Activated CD4-positive, alpha-beta memory T cell treated with anti-CD3 and anti-CD28 coated beads, Interleukin-2, amount 10 ng/mL, durations not matched to agents 7 days and 5 days (primary cell): Measurements from ENCODE around the gene GIPC2. TPM values are rescaled to one million over a fixed set of nuclear protein-coding genes. Genes with fewer than 3 reads are reported as not detected.
"Not testable (repeated sequence)": the region's sequence is repeated elsewhere in the genome, so short reads cannot be mapped to it uniquely, and the experiment has no call there.

Source experiments
- CTCF ChIA-PET: fragments of 350-600 bp; sonication (Branson Sonifier 250); formaldehyde crosslinking; loops from one replicate; lab custom pipeline; 2021; ENCODE audit warnings: antibody characterized with exemption, inconsistent platforms; lab: Charles Lee
- POLR2A ChIA-PET: fragments of 350-600 bp; sonication (Branson Sonifier 250); formaldehyde crosslinking; loops from one replicate; lab custom pipeline; 2021; ENCODE audit warnings: antibody characterized with exemption; lab: Charles Lee
- DNase-seq: peaks from one replicate; pipeline ENCODE4 v3.0.0-alpha.2; 2020
- H3K27ac Mint-ChIP-seq: one replicate; pipeline ENCODE4 v1.8.0; 2021; ENCODE audit warnings: mild to moderate bottlenecking, mixed read lengths
- H3K27me3 Mint-ChIP-seq: one replicate; pipeline ENCODE4 v1.8.0; 2021; ENCODE audit warnings: mixed read lengths
- H3K36me3 Mint-ChIP-seq: one replicate; pipeline ENCODE4 v1.8.0; 2021; ENCODE audit warnings: low read depth, mixed read lengths
- H3K4me1 Mint-ChIP-seq: one replicate; pipeline ENCODE4 v1.8.0; 2021; ENCODE audit warnings: mixed read lengths
- H3K4me3 Mint-ChIP-seq: one replicate; pipeline ENCODE4 v1.8.0; 2021; ENCODE audit warnings: mild to moderate bottlenecking, mixed read lengths
- H3K9me3 Mint-ChIP-seq: one replicate; pipeline ENCODE4 v1.8.0; 2021; ENCODE audit warnings: mixed read lengths
- total RNA-seq, 2 experiments: library from RNA; stranded (reverse); gene quantifications; one replicate each; pipeline ENCODE4 v1.2.3, GENCODE V29; 2021

GIPC2 gene
- total RNA-seq, 2 experiments from 2014 or later: 0.10 to 0.15 TPM

GRCh38 chr1:78009276-78009675 is 36.5 kb upstream of the GIPC2 start:
- Mint-ChIP-seq H3K27me3 (peaks cover 2% of the 10 kb centered on the region), H3K4me3 (no peak overlapping the region), H3K27ac (no peak overlapping the region), H3K36me3 (peaks cover 13% of the 10 kb centered on the region), H3K9me3 (no peaks in the 10 kb centered on the region), H3K4me1 (peaks cover 27% of the 10 kb centered on the region)
- ChIA-PET POLR2A (no interaction called here), CTCF (no interaction called here)
- DNase-seq: no peak

- CTCF ChIA-PET: no interaction called here
- H3K4me3 Mint-ChIP-seq: no peak overlapping the region
- POLR2A ChIA-PET: no interaction called here
- DNase-seq: no peak
- no peaks in the 10 kb centered on the region for H3K9me3 Mint-ChIP-seq
- peaks cover 23% of the 10 kb centered on the region for H3K4me1 Mint-ChIP-seq
- no peaks in the 10 kb centered on the region for H3K27me3 Mint-ChIP-seq
- no peak overlapping the region for H3K27ac Mint-ChIP-seq
- peaks cover 12% of the 10 kb centered on the region for H3K36me3 Mint-ChIP-seq
Observed at GRCh38 chr1:78009836-78010235, 35.9 kb upstream of the GIPC2 start.

GRCh38 chr1:78011050-78011449 is 34.7 kb upstream of the GIPC2 start:
- Mint-ChIP-seq H3K27ac (no peak overlapping the region), H3K27me3 (no peaks in the 10 kb centered on the region), H3K4me3 (no peak overlapping the region), H3K36me3 (peaks cover 20% of the 10 kb centered on the region), H3K9me3 (no peaks in the 10 kb centered on the region), H3K4me1 (peaks cover 20% of the 10 kb centered on the region)
- ChIA-PET CTCF (no interaction called here), POLR2A (no interaction called here)
- DNase-seq: no peak

DNA sequence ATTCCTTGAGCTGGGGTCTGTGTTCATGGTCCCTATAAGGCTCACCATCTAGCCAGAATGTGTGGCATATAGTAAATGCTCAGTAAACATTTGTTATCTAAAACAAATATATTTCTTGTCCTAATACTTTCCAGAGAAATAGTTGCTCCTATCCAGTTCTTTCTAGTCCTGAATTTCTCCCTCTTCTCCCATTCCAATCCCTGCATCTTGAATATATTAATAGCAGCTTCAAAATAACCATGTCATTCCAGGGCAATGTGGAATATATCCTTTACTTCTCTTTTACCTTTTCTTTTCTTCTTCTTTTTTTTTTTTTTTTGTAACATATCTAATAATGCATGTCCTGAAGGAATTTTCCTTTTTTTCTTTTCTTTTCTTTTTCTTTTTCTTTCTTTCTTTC is 30.6 kb upstream of the GIPC2 start:
- CTCF ChIA-PET: interaction anchor here (1.2 kb wide), 1 partner anchor 12 kb away, joined by 3 read pairs; no protein-coding TSS in a partner anchor
- H3K9me3 Mint-ChIP-seq: no peaks in the 10 kb centered on the region
- POLR2A ChIA-PET: interaction anchor here (1.3 to 2.9 kb wide), 2 partner anchors 11 to 21 kb away, joined by 4 to 17 read pairs; partner anchors contain the start of gene DNAJB4

GRCh38 chr1:78019024-78019423 is 26.7 kb upstream of the GIPC2 start:
- Mint-ChIP-seq H3K36me3 (peaks cover 18% of the 10 kb centered on the region), H3K9me3 (no peaks in the 10 kb centered on the region), H3K4me3 (no peak overlapping the region), H3K27me3 (no peaks in the 10 kb centered on the region), H3K4me1 (no peaks in the 10 kb centered on the region), H3K27ac (no peak overlapping the region)
- CTCF ChIA-PET: interaction anchor here (1.0 kb wide), 1 partner anchor 96 kb away, joined by 3 read pairs; no protein-coding TSS in a partner anchor
- DNase-seq: no peak
- POLR2A ChIA-PET: interaction anchor here (2.0 kb wide), 1 partner anchor 14 kb away, joined by 10 read pairs; the partner anchor contains the start of gene DNAJB4

More for the DNA sequence above, 30.6 kb upstream of the GIPC2 start:
- peaks cover 2% of the 10 kb centered on the region for H3K4me1 Mint-ChIP-seq
- H3K36me3 Mint-ChIP-seq: peaks cover 26% of the 10 kb centered on the region
- H3K4me3 Mint-ChIP-seq: no peak overlapping the region
- H3K27ac Mint-ChIP-seq: no peak overlapping the region
- no peak for DNase-seq
- H3K27me3 Mint-ChIP-seq: no peaks in the 10 kb centered on the region

DNA sequence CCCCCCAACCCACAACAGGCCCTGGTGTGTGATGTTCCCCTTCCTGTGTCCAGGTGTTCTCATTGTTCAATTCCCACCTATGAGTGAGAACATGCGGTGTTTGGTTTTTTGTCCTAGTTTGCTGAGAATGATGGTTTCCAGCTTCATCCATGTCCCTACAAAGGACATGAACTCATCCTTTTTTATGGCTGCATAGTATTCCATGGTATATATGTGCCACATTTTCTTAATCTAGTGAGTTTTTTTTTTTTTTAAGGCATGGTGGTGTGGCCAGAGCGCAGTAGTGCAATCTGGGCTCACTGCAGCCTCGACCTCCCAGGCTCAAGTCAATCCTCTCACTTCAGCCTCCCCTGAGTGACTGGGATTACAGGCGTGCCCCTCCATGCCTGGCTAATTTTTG is 24.6 kb upstream of the GIPC2 start:
- H3K4me3 Mint-ChIP-seq, CTCF ChIA-PET, H3K4me1 Mint-ChIP-seq, H3K36me3 Mint-ChIP-seq, H3K27ac Mint-ChIP-seq, H3K27me3 Mint-ChIP-seq, DNase-seq, H3K9me3 Mint-ChIP-seq: not testable (repeated sequence)
- POLR2A ChIA-PET: interaction anchor here (1.1 kb wide), 1 partner anchor 16 kb away, joined by 3 read pairs; the partner anchor contains the start of gene DNAJB4

DNA sequence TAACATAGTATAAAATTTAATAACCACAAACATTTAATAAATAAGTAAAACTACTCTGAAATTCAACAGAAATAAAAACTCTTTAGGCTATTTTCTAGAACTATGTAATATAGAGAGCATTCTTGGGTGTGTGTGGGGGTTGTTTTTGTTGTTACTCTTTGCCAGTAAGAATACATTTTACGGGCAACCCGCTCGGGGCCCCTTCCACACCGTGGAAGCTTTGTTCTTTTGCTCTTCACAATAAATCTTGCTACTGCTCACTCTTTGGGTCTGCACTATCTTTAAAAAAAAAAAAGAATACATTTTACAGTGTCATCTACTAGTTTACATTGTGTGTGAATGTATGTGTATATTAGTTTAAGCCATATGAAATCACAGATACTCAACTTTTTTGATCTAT is 16.0 kb upstream of the GIPC2 start:
- H3K9me3 Mint-ChIP-seq: no peaks in the 10 kb centered on the region
- H3K4me3 Mint-ChIP-seq: no peak overlapping the region
- no peak overlapping the region for H3K27ac Mint-ChIP-seq
- no peaks in the 10 kb centered on the region for H3K36me3 Mint-ChIP-seq
- no peak for DNase-seq
- ChIA-PET CTCF (interaction anchor here (1.5 kb wide), 1 partner anchor 85 kb away, joined by 4 read pairs; no protein-coding TSS in a partner anchor), POLR2A (no interaction called here)
- H3K27me3 Mint-ChIP-seq: peaks cover 8% of the 10 kb centered on the region
- H3K4me1 Mint-ChIP-seq: no peaks in the 10 kb centered on the region

- no peak for DNase-seq
- Mint-ChIP-seq H3K4me3 (no peak overlapping the region), H3K27ac (no peak overlapping the region), H3K9me3 (no peaks in the 10 kb centered on the region), H3K27me3 (peaks cover 14% of the 10 kb centered on the region), H3K36me3 (no peaks in the 10 kb centered on the region), H3K4me1 (no peaks in the 10 kb centered on the region)
- POLR2A ChIA-PET: interaction anchor here (0.8 to 1.7 kb wide), 2 partner anchors 10 to 28 kb away, joined by 3 to 5 read pairs; partner anchors contain the start of gene DNAJB4
- CTCF ChIA-PET: no interaction called here
Observed at GRCh38 chr1:78032996-78033796, 12.6 kb upstream of the GIPC2 start.

DNA sequence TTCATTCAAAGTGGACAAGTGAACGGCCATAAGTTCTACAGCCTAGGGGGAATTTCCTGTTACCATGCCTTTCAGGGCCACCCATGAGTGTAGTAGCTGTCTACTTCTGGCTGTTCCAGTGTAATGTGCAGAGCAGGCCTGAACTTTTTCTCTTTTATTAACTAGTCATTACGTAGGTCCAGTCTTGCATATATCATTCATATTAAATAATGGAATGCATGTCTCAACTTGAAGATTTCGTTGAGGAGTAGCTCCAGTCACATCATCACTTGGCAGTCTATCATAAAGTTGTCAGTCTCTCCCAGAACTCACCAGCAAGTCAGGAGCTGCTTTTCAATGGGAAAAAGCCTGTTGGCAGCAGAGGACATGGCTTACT is 12.0 kb upstream of the GIPC2 start:
- POLR2A ChIA-PET: interaction anchor here (1.7 kb wide), 1 partner anchor 29 kb away, joined by 5 read pairs; the partner anchor contains the start of gene DNAJB4
- peaks cover 14% of the 10 kb centered on the region for H3K27me3 Mint-ChIP-seq
- H3K4me3 Mint-ChIP-seq: no peak overlapping the region
- H3K4me1 Mint-ChIP-seq: no peaks in the 10 kb centered on the region
- H3K27ac Mint-ChIP-seq: no peak overlapping the region
- CTCF ChIA-PET: no interaction called here
- no peaks in the 10 kb centered on the region for H3K36me3 Mint-ChIP-seq
- no peak for DNase-seq
- H3K9me3 Mint-ChIP-seq: no peaks in the 10 kb centered on the region

- POLR2A ChIA-PET: no interaction called here
- Mint-ChIP-seq H3K4me1 (no peaks in the 10 kb centered on the region), H3K27ac (no peak overlapping the region), H3K36me3 (no peaks in the 10 kb centered on the region), H3K27me3 (peaks cover 14% of the 10 kb centered on the region), H3K9me3 (no peaks in the 10 kb centered on the region), H3K4me3 (no peak overlapping the region)
- DNase-seq: no peak
- CTCF ChIA-PET: no interaction called here
Observed at GRCh38 chr1:78035121-78035520, 10.6 kb upstream of the GIPC2 start.

GRCh38 chr1:78036450-78036849 is 9.3 kb upstream of the GIPC2 start:
- peaks cover 6% of the 10 kb centered on the region for H3K4me1 Mint-ChIP-seq
- ChIA-PET POLR2A (no interaction called here), CTCF (no interaction called here)
- H3K36me3 Mint-ChIP-seq: no peaks in the 10 kb centered on the region
- H3K9me3 Mint-ChIP-seq: no peaks in the 10 kb centered on the region
- H3K27me3 Mint-ChIP-seq: peaks cover 14% of the 10 kb centered on the region
- H3K4me3 Mint-ChIP-seq: no peak overlapping the region
- H3K27ac Mint-ChIP-seq: no peak overlapping the region
- no peak for DNase-seq

GRCh38 chr1:78038071-78038470 is 7.7 kb upstream of the GIPC2 start:
- Mint-ChIP-seq H3K9me3 (no peaks in the 10 kb centered on the region), H3K4me3 (no peak overlapping the region), H3K27ac (no peak overlapping the region), H3K27me3 (peaks cover 17% of the 10 kb centered on the region), H3K36me3 (no peaks in the 10 kb centered on the region), H3K4me1 (peaks cover 6% of the 10 kb centered on the region)
- POLR2A ChIA-PET: no interaction called here
- no peak for DNase-seq
- CTCF ChIA-PET: interaction anchor here (0.5 kb wide), 2 partner anchors 92 to 208 kb away, joined by 3 read pairs; no protein-coding TSS in a partner anchor

- CTCF ChIA-PET: interaction anchor here (0.5 kb wide), 2 partner anchors 91 to 209 kb away, joined by 3 read pairs; no protein-coding TSS in a partner anchor
- H3K4me1 Mint-ChIP-seq: peaks cover 6% of the 10 kb centered on the region
- H3K27me3 Mint-ChIP-seq: peaks cover 19% of the 10 kb centered on the region
- POLR2A ChIA-PET: no interaction called here
- DNase-seq: no peak
- no peak overlapping the region for H3K27ac Mint-ChIP-seq
- H3K9me3 Mint-ChIP-seq: no peaks in the 10 kb centered on the region
- H3K4me3 Mint-ChIP-seq: no peak overlapping the region
- no peaks in the 10 kb centered on the region for H3K36me3 Mint-ChIP-seq
Observed at GRCh38 chr1:78038491-78038939, 7.3 kb upstream of the GIPC2 start.
